ENCODE measurements around the gene FSHB.
"Not testable (repeated sequence)": the region's sequence is repeated elsewhere in the genome, so short reads cannot be mapped to it uniquely, and the experiment has no call there.

Gene FSHB

DNA sequence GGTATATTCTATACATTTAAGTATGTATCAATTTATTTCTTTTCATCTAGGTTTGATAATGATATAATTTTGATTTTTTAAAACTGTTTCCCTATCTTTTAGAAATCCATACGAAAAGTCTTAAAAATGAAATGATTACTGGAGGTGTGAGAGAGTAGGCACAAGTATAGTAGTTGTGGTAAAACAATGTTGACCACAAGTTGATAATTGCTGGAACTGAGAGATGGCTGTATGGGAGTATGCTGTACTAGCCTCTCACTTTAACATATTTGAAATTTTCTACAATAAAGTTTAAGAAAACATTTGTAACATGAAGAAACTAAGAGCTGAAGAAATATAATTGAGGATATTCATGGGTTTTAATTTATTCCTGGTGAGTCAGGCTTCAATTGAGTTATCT, 30.0 kb downstream of the FSHB start:
- no peak overlapping the region for H3K27ac ChIP-seq (ENCODE audit: extremely low read depth, low read depth, low read length)
- H3K9me3 ChIP-seq (ENCODE audit: control insufficient read depth, insufficient read depth, low read depth, low read length): no peaks in the 10 kb centered on the region
- TF ChIP-seq ZNF76 (tag by site-specific recombination; IDR thresholded peaks at IDR 0.05; ENCODE audit: borderline replicate concordance, low read depth) (no peak), ZNF791 (tag by site-specific recombination; IDR thresholded peaks at IDR 0.05) (no peak)
- TF ChIP-seq, protein P1, sequence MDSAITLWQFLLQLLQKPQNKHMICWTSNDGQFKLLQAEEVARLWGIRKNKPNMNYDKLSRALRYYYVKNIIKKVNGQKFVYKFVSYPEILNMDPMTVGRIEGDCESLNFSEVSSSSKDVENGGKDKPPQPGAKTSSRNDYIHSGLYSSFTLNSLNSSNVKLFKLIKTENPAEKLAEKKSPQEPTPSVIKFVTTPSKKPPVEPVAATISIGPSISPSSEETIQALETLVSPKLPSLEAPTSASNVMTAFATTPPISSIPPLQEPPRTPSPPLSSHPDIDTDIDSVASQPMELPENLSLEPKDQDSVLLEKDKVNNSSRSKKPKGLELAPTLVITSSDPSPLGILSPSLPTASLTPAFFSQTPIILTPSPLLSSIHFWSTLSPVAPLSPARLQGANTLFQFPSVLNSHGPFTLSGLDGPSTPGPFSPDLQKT (IDR thresholded peaks at IDR 0.05; ENCODE audit: borderline replicate concordance, low read depth, low read length): no peak
- ChIA-PET POLR2A (no interaction called here), CTCF (no interaction called here)
- no peak overlapping the region for H3K4me3 ChIP-seq (ENCODE audit: low read depth, low read length)
- H3K36me3 ChIP-seq (ENCODE audit: control insufficient read depth in 2 of 2, insufficient read depth in 1 of 2, low read length in 2 of 2): no peaks in the 10 kb centered on the region
- no peaks in the 10 kb centered on the region for H3K4me1 ChIP-seq (ENCODE audit: control insufficient read depth, insufficient read depth, low read length)

DNA sequence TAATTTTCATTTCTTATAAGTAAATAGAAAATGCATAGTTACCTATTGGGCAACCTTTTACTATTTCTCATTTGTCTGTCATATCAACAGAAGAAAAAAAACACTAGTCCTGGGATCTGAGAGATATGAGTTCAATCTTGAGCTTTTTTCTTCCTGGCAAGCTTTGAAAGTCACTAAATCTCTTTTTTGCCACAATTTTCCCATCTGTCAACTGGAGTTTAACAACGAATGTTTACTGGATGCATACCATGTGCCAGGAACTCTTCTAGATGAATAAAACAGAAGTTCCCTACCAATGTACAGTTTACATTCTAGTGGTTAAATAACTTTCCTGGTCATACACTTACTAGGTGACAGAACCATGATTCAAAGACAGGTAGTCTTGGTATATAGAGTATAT, 31.0 kb downstream of the FSHB start:
- Histone ChIP-seq H3K4me1 (ENCODE audit: control insufficient read depth, insufficient read depth, low read length) (no peaks in the 10 kb centered on the region), H3K9me3 (ENCODE audit: control insufficient read depth, insufficient read depth, low read depth, low read length) (no peaks in the 10 kb centered on the region), H3K36me3 (ENCODE audit: control insufficient read depth in 2 of 2, insufficient read depth in 1 of 2, low read length in 2 of 2) (no peaks in the 10 kb centered on the region), H3K4me3 (ENCODE audit: low read depth, low read length) (no peak overlapping the region), H3K27ac (ENCODE audit: extremely low read depth, low read depth, low read length) (no peak overlapping the region)
- CTCF ChIA-PET: no interaction called here
- POLR2A ChIA-PET: no interaction called here
- TF ChIP-seq, protein P2, sequence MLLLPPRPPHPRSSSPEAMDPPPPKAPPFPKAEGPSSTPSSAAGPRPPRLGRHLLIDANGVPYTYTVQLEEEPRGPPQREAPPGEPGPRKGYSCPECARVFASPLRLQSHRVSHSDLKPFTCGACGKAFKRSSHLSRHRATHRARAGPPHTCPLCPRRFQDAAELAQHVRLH (tag by site-specific recombination; IDR thresholded peaks at IDR 0.05): no peak

DNA sequence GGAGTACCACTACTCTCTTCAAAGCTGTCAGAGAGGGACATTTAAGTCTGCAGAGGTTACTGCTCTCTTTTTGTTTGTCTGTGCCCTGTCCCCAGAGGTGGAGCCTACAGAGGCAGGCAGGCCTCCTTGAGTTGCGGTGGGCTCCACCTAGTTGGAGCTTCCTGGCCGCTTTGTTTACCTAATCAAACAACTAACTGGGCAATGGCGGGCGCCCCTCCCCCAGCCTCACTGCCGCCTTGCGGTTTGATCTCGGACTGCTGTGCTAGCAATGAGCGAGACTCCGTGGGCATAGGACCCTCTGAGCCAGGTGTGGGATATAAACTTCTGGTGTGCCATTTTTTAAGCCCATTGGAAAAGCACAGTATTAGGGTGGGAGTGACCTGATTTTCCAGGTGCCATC, 37.8 kb downstream of the FSHB start:
- POLR2A ChIA-PET; H3K27ac ChIP-seq (ENCODE audit: extremely low read depth, low read depth, low read length); H3K4me3 ChIP-seq (ENCODE audit: low read depth, low read length); H3K9me3 ChIP-seq (ENCODE audit: control insufficient read depth, insufficient read depth, low read depth, low read length); H3K36me3 ChIP-seq (ENCODE audit: control insufficient read depth in 2 of 2, insufficient read depth in 1 of 2, low read length in 2 of 2); H3K4me1 ChIP-seq (ENCODE audit: control insufficient read depth, insufficient read depth, low read length): not testable (repeated sequence)
- CTCF ChIA-PET: interaction anchor here (0.7 kb wide), 1 partner anchor 116 kb away, joined by 3 read pairs; no protein-coding TSS in a partner anchor

DNA sequence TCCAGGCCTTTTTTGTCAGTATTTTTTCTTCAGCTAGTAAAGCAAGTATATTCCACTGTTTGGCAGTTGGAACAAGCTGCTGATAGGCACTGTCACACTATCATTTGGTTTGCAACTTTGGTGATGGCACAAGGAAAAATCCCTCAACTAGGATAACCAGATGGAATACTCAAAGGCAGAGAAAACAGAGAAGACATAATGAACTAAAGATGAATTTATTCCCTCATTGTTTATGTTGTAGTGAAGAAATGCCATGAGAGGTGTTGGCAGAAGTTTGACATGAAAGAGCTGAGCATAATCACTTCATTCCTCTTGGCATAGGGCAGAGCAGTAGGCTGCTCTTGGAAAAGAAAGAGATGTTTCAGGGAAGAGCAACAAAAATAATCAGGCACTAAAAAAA, 39.9 kb downstream of the FSHB start:
- Histone ChIP-seq H3K4me1 (ENCODE audit: control insufficient read depth, insufficient read depth, low read length) (no peaks in the 10 kb centered on the region), H3K4me3 (ENCODE audit: low read depth, low read length) (no peak overlapping the region), H3K27ac (ENCODE audit: extremely low read depth, low read depth, low read length) (no peak overlapping the region), H3K36me3 (ENCODE audit: control insufficient read depth in 2 of 2, insufficient read depth in 1 of 2, low read length in 2 of 2) (no peaks in the 10 kb centered on the region), H3K9me3 (ENCODE audit: control insufficient read depth, insufficient read depth, low read depth, low read length) (no peaks in the 10 kb centered on the region)
- ChIA-PET POLR2A (interaction anchor here (0.8 kb wide), 1 partner anchor 52 kb away, joined by 3 read pairs; the partner anchor contains the start of gene ARL14EP), CTCF (interaction anchor here (0.6 kb wide), 1 partner anchor 38 kb away, joined by 3 read pairs; no protein-coding TSS in a partner anchor)
- no peak for TF ChIP-seq ZNF624 (tag by site-specific recombination; IDR thresholded peaks at IDR 0.05)
- TF ChIP-seq, protein P3, sequence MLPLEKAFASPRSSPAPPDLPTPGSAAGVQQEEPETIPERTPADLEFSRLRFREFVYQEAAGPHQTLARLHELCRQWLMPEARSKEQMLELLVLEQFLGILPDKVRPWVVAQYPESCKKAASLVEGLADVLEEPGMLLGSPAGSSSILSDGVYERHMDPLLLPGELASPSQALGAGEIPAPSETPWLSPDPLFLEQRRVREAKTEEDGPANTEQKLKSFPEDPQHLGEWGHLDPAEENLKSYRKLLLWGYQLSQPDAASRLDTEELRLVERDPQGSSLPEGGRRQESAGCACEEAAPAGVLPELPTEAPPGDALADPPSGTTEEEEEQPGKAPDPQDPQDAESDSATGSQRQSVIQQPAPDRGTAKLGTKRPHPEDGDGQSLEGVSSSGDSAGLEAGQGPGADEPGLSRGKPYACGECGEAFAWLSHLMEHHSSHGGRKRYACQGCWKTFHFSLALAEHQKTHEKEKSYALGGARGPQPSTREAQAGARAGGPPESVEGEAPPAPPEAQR (tag by site-specific recombination; IDR thresholded peaks at IDR 0.05): no peak
- TF ChIP-seq ZNF324 (tag by site-specific recombination; IDR thresholded peaks at IDR 0.05): no peak
- no peak for TF ChIP-seq ZBTB21 (tag by site-specific recombination; IDR thresholded peaks at IDR 0.05)
- no peak for TF ChIP-seq ZNF660 (tag by site-specific recombination; IDR thresholded peaks at IDR 0.05)
- TF ChIP-seq ZNF366 (tag by site-specific recombination; conservative IDR thresholded peaks at IDR 0.05): no peak
- no peak for TF ChIP-seq SETDB1 (IDR thresholded peaks at IDR 0.05; ENCODE audit: insufficient read length, low read length)
- no peak for TF ChIP-seq ZBTB20 (tag by site-specific recombination; IDR thresholded peaks at IDR 0.05)
- no peak for TF ChIP-seq FEZF1 (tag by site-specific recombination; IDR thresholded peaks at IDR 0.05)
- no peak for TF ChIP-seq ZNF529 (tag by site-specific recombination; IDR thresholded peaks at IDR 0.05; ENCODE audit: insufficient replicate concordance)
- TF ChIP-seq, protein P4, sequence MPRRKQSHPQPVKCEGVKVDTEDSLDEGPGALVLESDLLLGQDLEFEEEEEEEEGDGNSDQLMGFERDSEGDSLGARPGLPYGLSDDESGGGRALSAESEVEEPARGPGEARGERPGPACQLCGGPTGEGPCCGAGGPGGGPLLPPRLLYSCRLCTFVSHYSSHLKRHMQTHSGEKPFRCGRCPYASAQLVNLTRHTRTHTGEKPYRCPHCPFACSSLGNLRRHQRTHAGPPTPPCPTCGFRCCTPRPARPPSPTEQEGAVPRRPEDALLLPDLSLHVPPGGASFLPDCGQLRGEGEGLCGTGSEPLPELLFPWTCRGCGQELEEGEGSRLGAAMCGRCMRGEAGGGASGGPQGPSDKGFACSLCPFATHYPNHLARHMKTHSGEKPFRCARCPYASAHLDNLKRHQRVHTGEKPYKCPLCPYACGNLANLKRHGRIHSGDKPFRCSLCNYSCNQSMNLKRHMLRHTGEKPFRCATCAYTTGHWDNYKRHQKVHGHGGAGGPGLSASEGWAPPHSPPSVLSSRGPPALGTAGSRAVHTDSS (tag by site-specific recombination; IDR thresholded peaks at IDR 0.05): no peak
- TF ChIP-seq GLI2 (tag by site-specific recombination; IDR thresholded peaks at IDR 0.05; ENCODE audit: borderline replicate concordance, low read depth): no peak
- TF ChIP-seq ZNF266 (tag by site-specific recombination; IDR thresholded peaks at IDR 0.05; ENCODE audit: low read depth): no peak
- no peak for TF ChIP-seq TCF7L2 (IDR thresholded peaks at IDR 0.05; ENCODE audit: borderline replicate concordance, low read depth, low read length)
- no peak for TF ChIP-seq ZNF426 (tag by site-specific recombination; IDR thresholded peaks at IDR 0.05)
- no peak for TF ChIP-seq ZNF223 (tag by site-specific recombination; IDR thresholded peaks at IDR 0.05)
- TF ChIP-seq, protein P5, sequence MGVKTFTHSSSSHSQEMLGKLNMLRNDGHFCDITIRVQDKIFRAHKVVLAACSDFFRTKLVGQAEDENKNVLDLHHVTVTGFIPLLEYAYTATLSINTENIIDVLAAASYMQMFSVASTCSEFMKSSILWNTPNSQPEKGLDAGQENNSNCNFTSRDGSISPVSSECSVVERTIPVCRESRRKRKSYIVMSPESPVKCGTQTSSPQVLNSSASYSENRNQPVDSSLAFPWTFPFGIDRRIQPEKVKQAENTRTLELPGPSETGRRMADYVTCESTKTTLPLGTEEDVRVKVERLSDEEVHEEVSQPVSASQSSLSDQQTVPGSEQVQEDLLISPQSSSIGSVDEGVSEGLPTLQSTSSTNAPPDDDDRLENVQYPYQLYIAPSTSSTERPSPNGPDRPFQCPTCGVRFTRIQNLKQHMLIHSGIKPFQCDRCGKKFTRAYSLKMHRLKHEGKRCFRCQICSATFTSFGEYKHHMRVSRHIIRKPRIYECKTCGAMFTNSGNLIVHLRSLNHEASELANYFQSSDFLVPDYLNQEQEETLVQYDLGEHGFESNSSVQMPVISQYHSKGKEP (tag by site-specific recombination; IDR thresholded peaks at IDR 0.05): no peak
